GM18520 (cell line): ENCODE results near the gene GDPGP1.
"Not testable (repeated sequence)": the region's sequence is repeated elsewhere in the genome, so short reads cannot be mapped to it uniquely, and the experiment has no call there.

Experiments used
- ATAC-seq: cut with Tn5 transposase; IDR thresholded peaks from one replicate; pipeline ENCODE4 v1.9.1; 2021; ENCODE audit not compliant: unreplicated experiment

The GDPGP1 gene

GRCh38 chr15:90234096-90234988 is at the start of gene GDPGP1:
GDPGP1 (plus strand) TSS chr15:90234209; CDS start chr15:90240909, 6,700 bp downstream.
- peak; percentile 62 for ATAC-seq

GRCh38 chr15:90184786-90185704 is 49.0 kb upstream of the GDPGP1 start:
- peak; percentile 53 for ATAC-seq

GRCh38 chr15:90187257-90187868 is 46.6 kb upstream of the GDPGP1 start:
- ATAC-seq, result no peak

GRCh38 chr15:90188065-90188464 is 45.9 kb upstream of the GDPGP1 start:
- ATAC-seq, result not testable (repeated sequence)

- no peak for ATAC-seq
Measured at GRCh38 chr15:90188914-90189748, 44.9 kb upstream of the GDPGP1 start.

- ATAC-seq, result no peak
Measured at GRCh38 chr15:90189781-90190467, 44.1 kb upstream of the GDPGP1 start.

GRCh38 chr15:90190606-90191343 is 43.2 kb upstream of the GDPGP1 start:
- ATAC-seq, result peak; percentile 52

GRCh38 chr15:90191344-90191687 is 42.7 kb upstream of the GDPGP1 start:
- ATAC-seq, result peak; percentile 15

- ATAC-seq, result peak; percentile 47
Measured at GRCh38 chr15:90191794-90192509, 42.1 kb upstream of the GDPGP1 start.

- ATAC-seq, result no peak
Measured at GRCh38 chr15:90192961-90193786, 40.8 kb upstream of the GDPGP1 start.

GRCh38 chr15:90194655-90195054 is 39.4 kb upstream of the GDPGP1 start:
- ATAC-seq, result no peak

- no peak for ATAC-seq
Measured at GRCh38 chr15:90200534-90201129, 33.4 kb upstream of the GDPGP1 start.

- ATAC-seq, result peak; percentile 62
Measured at GRCh38 chr15:90201130-90201943, 32.7 kb upstream of the GDPGP1 start, which contains the start of gene SEMA4B. SEMA4B (plus strand) TSS chr15:90201330; CDS start chr15:90201579, 249 bp downstream.

GRCh38 chr15:90201944-90202375 is 32.0 kb upstream of the GDPGP1 start:
- no peak for ATAC-seq

- ATAC-seq, result no peak
Measured at GRCh38 chr15:90202929-90203328, 31.1 kb upstream of the GDPGP1 start.

GRCh38 chr15:90203473-90203872 is 30.5 kb upstream of the GDPGP1 start:
- no peak for ATAC-seq
